Naive thymus-derived CD4-positive, alpha-beta T cell (primary cell): ENCODE measurements around the gene RAI1. TPM values are rescaled to one million over a fixed set of nuclear protein-coding genes. Genes with fewer than 3 reads are reported as not detected.

Experiments
- ATAC-seq: fragments of 150-1000 bp; cut with Tn5 transposase; 2 replicates; pipeline ENCODE4 v1.10.0; 2021; ENCODE audit warnings: mild to moderate bottlenecking, moderate library complexity
- CTCF ChIA-PET: fragments of 350-600 bp; sonication (Branson Sonifier 250); formaldehyde crosslinking; loops from one replicate; lab custom pipeline; 2021; ENCODE audit warnings: antibody characterized with exemption; lab: Charles Lee
- POLR2A ChIA-PET: fragments of 350-600 bp; sonication (Branson Sonifier 250); formaldehyde crosslinking; loops from one replicate; lab custom pipeline; 2021; ENCODE audit warnings: antibody characterized with exemption, inconsistent platforms; lab: Charles Lee
- DNase-seq, 9 donors: peaks; one replicate each; pipeline versions ENCODE4 v3.0.0 to v3.0.0-alpha.2; 2020 to 2022; ENCODE audit warnings: mixed read lengths in 1 of 9
- H3K27ac ChIP-seq: one replicate; pipeline ENCODE4 v1.7.0; 2013; ENCODE audit warnings: mild to moderate bottlenecking, low read depth, low read length, moderate library complexity
- H3K27me3 ChIP-seq, 2 donors: one replicate each; pipeline ENCODE4 v1.7.0; 2013; ENCODE audit warnings: low read length in 2 of 2, mild to moderate bottlenecking in 2 of 2, moderate library complexity in 2 of 2; ENCODE audit not compliant: control insufficient read depth in 2 of 2, insufficient read depth in 2 of 2
- H3K36me3 ChIP-seq, 3 experiments: 1 replicate in 2 of 3; 2 replicates in 1 of 3; pipeline ENCODE4 v1.7.0; 2013; ENCODE audit warnings: low read length in 3 of 3, mild to moderate bottlenecking in 3 of 3, moderate library complexity in 1 of 3; ENCODE audit not compliant: insufficient read depth in 3 of 3, control insufficient read depth in 2 of 3
- H3K4me1 ChIP-seq, 2 donors: one replicate each; pipeline ENCODE4 v1.7.0; 2013; ENCODE audit warnings: low read length in 2 of 2, mild to moderate bottlenecking in 2 of 2, moderate library complexity in 1 of 2; ENCODE audit not compliant: control insufficient read depth in 2 of 2, insufficient read depth in 2 of 2
- H3K4me3 ChIP-seq: 2 replicates; pipeline ENCODE4 v1.7.0; 2013; ENCODE audit warnings: mild to moderate bottlenecking, low read length
- H3K9me3 ChIP-seq, 3 experiments: 1 replicate in 2 of 3; 2 replicates in 1 of 3; pipeline ENCODE4 v1.7.0; 2013; ENCODE audit warnings: low read length in 3 of 3; ENCODE audit not compliant: control insufficient read depth in 2 of 3
- H3K27ac Mint-ChIP-seq, 9 donors: one replicate each; pipeline ENCODE4 v1.8.0; 2020 to 2022; ENCODE audit warnings: mixed read lengths in 9 of 9, mild to moderate bottlenecking in 8 of 9, moderate library complexity in 5 of 9, inconsistent platforms in 2 of 9
- H3K27me3 Mint-ChIP-seq, 5 donors: one replicate each; pipeline ENCODE4 v1.8.0; 2021 to 2022; ENCODE audit warnings: mixed read lengths in 5 of 5, mild to moderate bottlenecking in 1 of 5
- H3K36me3 Mint-ChIP-seq, 5 donors: one replicate each; pipeline ENCODE4 v1.8.0; 2020 to 2022; ENCODE audit warnings: mixed read lengths in 5 of 5, mild to moderate bottlenecking in 3 of 5, inconsistent platforms in 1 of 5
- H3K4me1 Mint-ChIP-seq, 7 donors: one replicate each; pipeline ENCODE4 v1.8.0; 2020 to 2022; ENCODE audit warnings: mixed read lengths in 7 of 7, mild to moderate bottlenecking in 3 of 7, inconsistent platforms in 1 of 7
- H3K4me3 Mint-ChIP-seq, 10 donors: one replicate each; pipeline ENCODE4 v1.8.0; 2020 to 2022; ENCODE audit warnings: mild to moderate bottlenecking in 10 of 10, mixed read lengths in 10 of 10, moderate library complexity in 6 of 10, inconsistent platforms in 2 of 10
- H3K9me3 Mint-ChIP-seq, 11 donors: one replicate each; pipeline ENCODE4 v1.8.0; 2020 to 2022; ENCODE audit warnings: mixed read lengths in 11 of 11, mild to moderate bottlenecking in 4 of 11, inconsistent platforms in 1 of 11, moderate library complexity in 1 of 11
- intact Hi-C, 2 donors: fragments of 100-400 bp; cut with micrococcal nuclease; formaldehyde crosslinking; loops; one replicate each; pipeline ENCODE4 v1.15.1; 2023
- polyA plus RNA-seq, 2 donors: library from polyadenylated mRNA; unstranded; fragments of 300-500 nt; fragmentation: Illumina TruSeq; gene quantifications; one replicate each; pipeline ENCODE4 v1.2.3, GENCODE V29; 2021
- total RNA-seq, 6 experiments: library from RNA in 5 of 6; stranded (reverse) in 5 of 6; gene quantifications; 1 replicate in 5 of 6; 2 replicates in 1 of 6; pipeline ENCODE4 v1.2.3 and lab custom pipeline; 2021 to 2026

RAI1 gene
- total and polyA plus RNA-seq, 7 experiments from 2014 or later: 2.0 to 46.2 (median 21.2) TPM

DNA sequence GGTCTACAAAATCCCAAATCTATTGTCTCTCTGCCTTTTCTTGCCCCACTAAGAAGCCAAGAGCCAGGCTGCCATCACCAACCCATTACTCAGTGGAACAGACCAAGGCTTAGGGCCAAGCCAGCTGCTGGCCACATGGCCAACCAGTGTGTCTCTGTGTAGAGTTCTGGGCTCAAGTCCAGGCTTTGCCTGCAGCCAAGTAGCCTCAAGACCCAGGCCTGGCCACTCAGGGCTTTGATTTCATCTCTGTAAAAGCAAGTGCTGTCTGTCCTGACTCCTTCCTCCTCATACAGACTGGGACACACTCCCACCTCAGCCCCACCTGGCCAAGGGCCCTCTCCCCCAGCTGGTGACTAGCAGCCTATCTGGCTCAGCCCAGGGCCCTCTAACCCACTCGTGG is 140.9 kb downstream of the RAI1 start:
- Histone ChIP-seq H3K27ac (peak overlapping the region; percentile 65), H3K27me3 (no peaks in the 10 kb centered on the region), H3K36me3 (peaks cover 0 to 27% (median 7%) of the 10 kb centered on the region in 3 experiments), H3K4me3 (peak overlapping the region; percentile 68), H3K4me1 (peaks cover 41 to 73% of the 10 kb centered on the region in 2 donors), H3K9me3 (no peaks in the 10 kb centered on the region)
- ChIA-PET CTCF (interaction anchor here (1.2 to 1.4 kb wide), 2 partner anchors 9 to 14 kb away, joined by 5 to 6 read pairs; partner anchors contain the start of gene SREBF1), POLR2A (interaction anchor here (1.0 to 2.0 kb wide), 5 partner anchors 9 to 30 kb away, joined by 3 to 5 read pairs (median 3); no protein-coding TSS in a partner anchor)
- Mint-ChIP-seq H3K4me1 (peaks cover 61 to 84% (median 79%) of the 10 kb centered on the region in 7 donors), H3K4me3 (peak overlapping the region in 9 of 10 donors; percentile 66 to 83 (median 78)), H3K27ac (peak overlapping the region in 6 of 9 donors; percentile 55 to 94 (median 76)), H3K27me3 (no peaks in the 10 kb centered on the region), H3K36me3 (peaks cover 0 to 22% (median 7%) of the 10 kb centered on the region in 5 donors), H3K9me3 (no peaks in the 10 kb centered on the region)
- DNase-seq (no peak), ATAC-seq (no peak)
- intact Hi-C loops: loop anchor here (5.0 to 10.0 kb wide), 2 partner anchors 493 to 1555 kb away; partner anchors contain the start of genes MAPK7 (in 1 of the 2), SMCR8 (in 1 of the 2) and TOP3A (in 1 of the 2)

DNA sequence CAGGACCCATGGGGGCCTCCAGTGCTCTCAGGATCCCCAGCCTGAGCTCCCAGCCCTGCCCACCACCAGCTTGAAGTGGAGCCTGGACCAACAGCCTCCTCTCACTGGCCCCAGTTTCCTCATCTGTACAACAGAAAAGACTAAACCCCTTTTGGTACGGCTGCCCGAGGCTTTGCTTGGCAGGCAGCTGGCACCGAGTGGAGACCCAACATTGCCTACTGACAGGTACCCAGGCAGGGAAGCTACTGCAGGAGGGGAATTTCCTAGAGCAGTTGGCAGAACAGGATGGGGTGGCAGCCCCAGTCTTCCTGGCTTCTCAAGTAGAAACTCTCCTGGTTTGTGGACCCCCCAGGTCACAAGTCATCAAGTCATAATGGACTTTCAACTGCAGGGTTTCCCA is 141.4 kb downstream of the RAI1 start:
- DNase-seq: no peak
- intact Hi-C loops: loop anchor here (1.0 to 10.0 kb wide), 10 partner anchors 10 to 1555 kb away; partner anchors contain the start of genes ATPAF2 (in 2 of the 2), GID4 (in 2 of the 2), SREBF1 (in 2 of the 2) and DRC3 (in 1 of the 2)
- Histone ChIP-seq H3K9me3 (no peaks in the 10 kb centered on the region), H3K4me3 (peak overlapping the region; percentile 68), H3K27ac (peak overlapping the region; percentile 65), H3K36me3 (peaks cover 0 to 27% (median 7%) of the 10 kb centered on the region in 3 experiments), H3K4me1 (peaks cover 41 to 77% of the 10 kb centered on the region in 2 donors), H3K27me3 (no peaks in the 10 kb centered on the region)
- Mint-ChIP-seq H3K4me1 (peaks cover 63 to 88% (median 83%) of the 10 kb centered on the region in 7 donors), H3K9me3 (no peaks in the 10 kb centered on the region), H3K27ac (peak overlapping the region; percentile 6 to 94 (median 75)), H3K36me3 (peaks cover 0 to 22% (median 7%) of the 10 kb centered on the region in 5 donors), H3K4me3 (peak overlapping the region; percentile 55 to 83 (median 77)), H3K27me3 (no peaks in the 10 kb centered on the region)
- CTCF ChIA-PET: interaction anchor here (1.2 to 1.4 kb wide), 2 partner anchors 10 to 13 kb away, joined by 5 to 6 read pairs; partner anchors contain the start of gene SREBF1
- POLR2A ChIA-PET: interaction anchor here (1.0 to 2.0 kb wide), 5 partner anchors 9 to 30 kb away, joined by 3 to 5 read pairs (median 3); no protein-coding TSS in a partner anchor
- no peak for ATAC-seq

DNA sequence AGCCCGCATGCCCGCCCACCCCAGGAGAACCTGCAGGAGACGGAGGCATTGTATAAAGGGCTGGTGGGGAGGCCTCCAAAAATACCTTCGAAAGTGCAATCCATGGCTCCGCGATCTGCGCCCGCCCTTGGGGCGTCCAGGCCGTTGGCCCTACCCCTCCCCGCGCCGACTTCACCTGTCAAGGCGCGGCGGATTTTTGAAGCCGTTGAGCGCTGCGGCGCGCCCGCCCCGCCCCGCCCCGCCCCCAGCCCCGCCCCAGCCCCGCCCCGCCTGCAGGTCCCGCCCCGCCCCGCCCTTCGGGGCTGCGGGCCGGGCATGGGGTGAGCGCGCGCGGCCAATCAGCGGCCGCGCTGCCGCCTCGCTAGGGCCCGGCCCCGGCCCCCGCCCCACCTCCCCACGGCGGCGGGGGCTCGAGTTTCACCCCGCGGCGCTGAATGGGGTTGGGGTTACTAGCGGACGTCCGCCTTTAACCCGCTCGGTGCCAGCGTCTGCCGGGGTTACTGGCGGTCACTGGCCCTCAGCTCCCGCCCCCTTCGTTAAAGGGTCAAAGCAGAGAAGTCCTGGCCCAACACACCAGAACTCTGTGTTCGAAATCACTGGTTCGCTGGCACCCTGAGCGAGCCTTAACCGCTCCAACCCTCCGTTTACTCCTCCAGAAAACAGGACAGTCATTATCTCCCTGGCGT is 142.3 kb downstream of the RAI1 start:
- Mint-ChIP-seq H3K9me3 (no peaks in the 10 kb centered on the region), H3K27me3 (no peaks in the 10 kb centered on the region), H3K27ac (peak overlapping the region; percentile 78 to 96 (median 93)), H3K4me3 (peak overlapping the region; percentile 78 to 86 (median 84)), H3K36me3 (peaks cover 0 to 25% (median 4%) of the 10 kb centered on the region in 5 donors), H3K4me1 (peaks cover 72 to 95% (median 87%) of the 10 kb centered on the region in 7 donors)
- H3K4me3 ChIP-seq: peak overlapping the region; percentile 68
- H3K36me3 ChIP-seq: peaks cover 0 to 21% (median 4%) of the 10 kb centered on the region in 3 experiments
- H3K27ac ChIP-seq: peak overlapping the region; percentile 74
- DNase-seq (peak; percentile 71 to 84 (median 81)), ATAC-seq (peak; percentile 93)
- intact Hi-C loops: loop anchor here (1.0 to 10.0 kb wide), 10 partner anchors 11 to 1554 kb away; partner anchors contain the start of genes ATPAF2 (in 2 of the 2), GID4 (in 2 of the 2), SREBF1 (in 2 of the 2) and DRC3 (in 1 of the 2)
- no peaks in the 10 kb centered on the region for H3K27me3 ChIP-seq
- CTCF ChIA-PET: no interaction called here
- H3K4me1 ChIP-seq: peaks cover 41 to 81% of the 10 kb centered on the region in 2 donors
- POLR2A ChIA-PET: interaction anchor here (1.1 kb wide), 1 partner anchor 13 kb away, joined by 3 read pairs; no protein-coding TSS in a partner anchor
- no peaks in the 10 kb centered on the region for H3K9me3 ChIP-seq

DNA sequence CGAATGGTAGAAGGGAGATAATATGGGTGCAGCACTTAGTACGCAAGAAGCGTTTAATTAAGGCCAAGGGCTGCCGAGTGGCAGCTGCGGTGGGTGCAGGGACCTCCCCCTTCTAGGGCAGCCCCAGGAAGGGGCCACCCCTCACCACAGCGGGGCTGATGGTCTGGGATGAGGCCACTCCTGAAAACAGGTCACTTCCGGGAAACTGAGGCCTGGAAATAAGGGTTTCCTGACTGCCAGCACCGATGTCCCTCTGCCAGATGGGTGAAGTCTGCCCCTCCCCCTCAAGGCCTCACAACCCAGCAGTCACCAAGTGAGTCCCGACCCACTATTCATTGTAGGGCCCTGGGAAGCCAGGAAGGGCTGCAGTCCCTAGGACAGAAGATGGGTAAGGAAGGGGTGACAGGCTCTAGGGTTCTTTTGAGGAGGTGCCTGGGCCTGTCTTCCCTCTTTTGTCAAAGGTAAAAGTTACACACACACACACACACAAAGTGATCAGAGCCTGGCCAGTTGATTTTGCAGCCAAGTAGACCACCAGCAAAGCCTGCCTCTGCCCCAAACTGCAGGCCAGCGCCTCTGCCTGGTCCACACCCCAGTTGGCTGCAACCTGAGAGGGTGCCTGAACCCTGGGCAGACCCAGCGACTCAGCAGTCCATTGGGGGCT is 143.0 kb downstream of the RAI1 start:
- intact Hi-C loops: loop anchor here (5.0 to 10.0 kb wide), 2 partner anchors 491 to 1553 kb away; partner anchors contain the start of genes MAPK7 (in 1 of the 2), SMCR8 (in 1 of the 2) and TOP3A (in 1 of the 2)
- Histone ChIP-seq H3K27me3 (no peaks in the 10 kb centered on the region), H3K36me3 (peaks cover 0 to 14% (median 2%) of the 10 kb centered on the region in 3 experiments), H3K4me1 (peaks cover 41 to 78% of the 10 kb centered on the region in 2 donors), H3K27ac (peak overlapping the region; percentile 74), H3K9me3 (no peaks in the 10 kb centered on the region), H3K4me3 (peak overlapping the region; percentile 58)
- CTCF ChIA-PET: interaction anchor here (1.4 kb wide), 1 partner anchor 10 kb away, joined by 3 read pairs; no protein-coding TSS in a partner anchor
- POLR2A ChIA-PET: interaction anchor here (1.1 to 2.5 kb wide), 2 partner anchors 12 to 13 kb away, joined by 3 to 22 read pairs; partner anchors contain the start of gene SREBF1
- H3K27me3 Mint-ChIP-seq: no peaks in the 10 kb centered on the region
- H3K27ac Mint-ChIP-seq: peak overlapping the region; percentile 78 to 96 (median 93)
- H3K4me1 Mint-ChIP-seq: peaks cover 66 to 93% (median 83%) of the 10 kb centered on the region in 7 donors
- H3K9me3 Mint-ChIP-seq: no peaks in the 10 kb centered on the region
- peaks cover 0 to 22% (median 0%) of the 10 kb centered on the region in 5 donors for H3K36me3 Mint-ChIP-seq
- ATAC-seq (peak; percentile 31), DNase-seq (peak in 2 of 9 donors; percentile 44 to 51)
- peak overlapping the region; percentile 78 to 86 (median 84) for H3K4me3 Mint-ChIP-seq

DNA sequence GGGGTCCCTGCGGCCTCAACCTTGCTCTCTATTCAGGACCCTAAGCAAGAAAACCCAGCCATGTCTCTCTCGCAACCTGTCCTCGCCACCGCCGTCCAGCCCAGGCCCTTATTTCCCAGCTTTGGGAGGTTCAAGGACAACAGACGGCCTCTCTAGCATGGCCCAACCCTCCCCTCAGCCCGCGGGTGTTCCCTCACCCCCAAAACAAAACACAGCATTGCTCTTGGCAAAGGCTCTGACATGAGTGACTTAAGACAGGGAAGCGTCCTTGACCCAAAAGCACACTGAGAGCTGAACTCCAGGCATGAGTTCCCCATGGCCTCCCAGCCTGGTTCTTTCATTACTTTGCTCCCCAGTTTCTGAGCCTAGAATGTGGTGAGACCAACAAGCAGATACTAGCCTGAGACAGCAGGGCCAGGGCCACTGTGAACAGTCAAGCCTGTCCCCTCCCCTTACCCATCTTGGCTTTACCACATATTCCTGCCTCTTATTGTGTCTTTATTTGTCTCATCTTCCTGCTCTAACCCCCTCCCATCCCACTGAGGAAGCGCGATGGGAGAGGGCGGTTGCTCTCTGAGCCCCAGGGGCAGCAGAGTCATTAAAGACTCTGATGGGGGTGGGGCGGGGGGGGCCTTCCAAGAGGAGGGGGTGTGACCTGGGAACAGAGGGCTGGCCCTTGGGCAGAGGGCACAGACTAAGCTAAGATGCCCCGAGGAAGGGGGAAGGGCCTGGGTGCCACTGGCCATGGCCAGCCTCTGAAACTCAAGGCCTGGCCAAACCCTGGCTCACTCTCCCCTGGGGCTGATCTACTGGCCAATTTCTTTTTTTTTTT is 143.7 kb downstream of the RAI1 start:
- intact Hi-C loops: loop anchor here (5.0 to 10.0 kb wide), 2 partner anchors 490 to 1552 kb away; partner anchors contain the start of genes MAPK7 (in 1 of the 2), SMCR8 (in 1 of the 2) and TOP3A (in 1 of the 2)
- no peak for DNase-seq

More for the DNA sequence above, 143.7 kb downstream of the RAI1 start:
- H3K4me1 Mint-ChIP-seq: peaks cover 61 to 95% (median 82%) of the 10 kb centered on the region in 7 donors
- H3K9me3 Mint-ChIP-seq: no peaks in the 10 kb centered on the region
- H3K36me3 Mint-ChIP-seq: peaks cover 0 to 18% (median 0%) of the 10 kb centered on the region in 5 donors
- Histone ChIP-seq H3K27ac (peak overlapping the region; percentile 74), H3K9me3 (no peaks in the 10 kb centered on the region), H3K4me1 (peaks cover 35 to 78% of the 10 kb centered on the region in 2 donors), H3K4me3 (no peak overlapping the region), H3K27me3 (no peaks in the 10 kb centered on the region), H3K36me3 (peaks cover 0 to 13% (median 2%) of the 10 kb centered on the region in 3 experiments)
- CTCF ChIA-PET: interaction anchor here (1.1 to 1.4 kb wide), 3 partner anchors 9 to 21 kb away, joined by 3 to 5 read pairs (median 3); no protein-coding TSS in a partner anchor
- peak overlapping the region; percentile 63 to 86 (median 82) for H3K4me3 Mint-ChIP-seq
- POLR2A ChIA-PET: interaction anchor here (0.6 to 2.5 kb wide), 2 partner anchors 12 to 88 kb away, joined by 3 to 22 read pairs; partner anchors contain the start of gene SREBF1
- no peaks in the 10 kb centered on the region for H3K27me3 Mint-ChIP-seq
- peak overlapping the region in 8 of 9 donors; percentile 78 to 96 (median 92) for H3K27ac Mint-ChIP-seq
- no peak for ATAC-seq
